CD8-positive, alpha-beta memory T cell (primary cell): Measurements from ENCODE around the gene RBBP6. TPM values are rescaled to one million over a fixed set of nuclear protein-coding genes. Genes with fewer than 3 reads are reported as not detected.
"Not testable (repeated sequence)": the region's sequence is repeated elsewhere in the genome, so short reads cannot be mapped to it uniquely, and the experiment has no call there.

Source experiments
- CTCF ChIA-PET: fragments of 350-600 bp; sonication (Branson Sonifier 250); formaldehyde crosslinking; loops from one replicate; lab custom pipeline; 2021; ENCODE audit warnings: antibody characterized with exemption; lab: Charles Lee
- POLR2A ChIA-PET: fragments of 350-600 bp; sonication (Branson Sonifier 250); formaldehyde crosslinking; loops from one replicate; lab custom pipeline; 2021; ENCODE audit warnings: antibody characterized with exemption; lab: Charles Lee
- DNase-seq, 5 donors: peaks; one replicate each; pipeline versions ENCODE4 v3.0.0 to v3.0.0-alpha.2; 2020 to 2022; ENCODE audit warnings: mixed read lengths in 1 of 5
- H3K27ac ChIP-seq: one replicate; pipeline ENCODE4 v1.7.0; 2013; ENCODE audit warnings: low read depth, mild to moderate bottlenecking, low read length, moderate library complexity
- H3K27me3 ChIP-seq: 2 replicates; pipeline ENCODE4 v1.7.0; 2013; ENCODE audit warnings: low read length, mild to moderate bottlenecking; ENCODE audit not compliant: insufficient read depth, poor library complexity, severe bottlenecking
- H3K36me3 ChIP-seq: 2 replicates; pipeline ENCODE4 v1.7.0; 2013; ENCODE audit warnings: mild to moderate bottlenecking, low read length, moderate library complexity; ENCODE audit not compliant: insufficient read depth
- H3K4me1 ChIP-seq: 2 replicates; pipeline ENCODE4 v1.7.0; 2013; ENCODE audit warnings: mild to moderate bottlenecking, low read length, moderate library complexity; ENCODE audit not compliant: insufficient read depth
- H3K4me3 ChIP-seq: 2 replicates; pipeline ENCODE4 v1.7.0; 2013; ENCODE audit warnings: mild to moderate bottlenecking, low read length
- H3K9me3 ChIP-seq: 2 replicates; pipeline ENCODE4 v1.7.0; 2013; ENCODE audit warnings: mild to moderate bottlenecking, low read length
- H3K27ac Mint-ChIP-seq, 8 donors: one replicate each; pipeline ENCODE4 v1.8.0; 2020 to 2021; ENCODE audit warnings: mixed read lengths in 8 of 8, mild to moderate bottlenecking in 6 of 8, inconsistent platforms in 3 of 8, moderate library complexity in 3 of 8
- H3K27me3 Mint-ChIP-seq, 2 donors: one replicate each; pipeline ENCODE4 v1.8.0; 2020 to 2021; ENCODE audit warnings: mixed read lengths in 2 of 2, mild to moderate bottlenecking in 1 of 2, moderate library complexity in 1 of 2
- H3K36me3 Mint-ChIP-seq, 3 donors: one replicate each; pipeline ENCODE4 v1.8.0; 2020 to 2021; ENCODE audit warnings: mixed read lengths in 3 of 3, inconsistent platforms in 1 of 3, mild to moderate bottlenecking in 1 of 3
- H3K4me1 Mint-ChIP-seq, 3 donors: one replicate each; pipeline ENCODE4 v1.8.0; 2020 to 2021; ENCODE audit warnings: mixed read lengths in 3 of 3, inconsistent platforms in 1 of 3, mild to moderate bottlenecking in 1 of 3
- H3K4me3 Mint-ChIP-seq, 7 donors: one replicate each; pipeline ENCODE4 v1.8.0; 2020 to 2021; ENCODE audit warnings: mixed read lengths in 7 of 7, mild to moderate bottlenecking in 6 of 7, moderate library complexity in 4 of 7, inconsistent platforms in 2 of 7
- H3K9me3 Mint-ChIP-seq, 5 donors: one replicate each; pipeline ENCODE4 v1.8.0; 2020 to 2022; ENCODE audit warnings: mixed read lengths in 5 of 5, mild to moderate bottlenecking in 3 of 5, moderate library complexity in 2 of 5, inconsistent platforms in 1 of 5
- polyA plus RNA-seq: library from polyadenylated mRNA; unstranded; fragments of 300-500 nt; fragmentation: Illumina TruSeq; gene quantifications from one replicate; pipeline ENCODE4 v1.2.3, GENCODE V29; 2021
- total RNA-seq, 2 experiments: library from RNA; stranded (reverse); gene quantifications; one replicate each; pipeline ENCODE4 v1.2.3, GENCODE V29; 2021

The RBBP6 gene
- total and polyA plus RNA-seq, 3 experiments from 2014 or later = 27.2 to 66.0 (median 61.9) TPM

- H3K4me1 ChIP-seq, H3K4me1 Mint-ChIP-seq, POLR2A ChIA-PET, H3K27ac Mint-ChIP-seq, H3K27ac ChIP-seq, H3K4me3 Mint-ChIP-seq, H3K9me3 ChIP-seq, H3K27me3 Mint-ChIP-seq, DNase-seq, H3K27me3 ChIP-seq, H3K4me3 ChIP-seq, CTCF ChIA-PET: not testable (repeated sequence)
- peaks cover 13% of the 10 kb centered on the region for H3K36me3 ChIP-seq
- Mint-ChIP-seq H3K9me3 (peaks cover 12 to 24% (median 17%) of the 10 kb centered on the region in 5 donors), H3K36me3 (peaks cover 17 to 24% (median 20%) of the 10 kb centered on the region in 3 donors)
These were observed 35.4 kb downstream of the RBBP6 start for GRCh38 chr16:24574515-24575485.

- H3K27me3 ChIP-seq, H3K4me3 Mint-ChIP-seq, DNase-seq, H3K4me1 Mint-ChIP-seq, H3K27ac ChIP-seq, POLR2A ChIA-PET, H3K4me1 ChIP-seq, H3K27me3 Mint-ChIP-seq, CTCF ChIA-PET, H3K9me3 ChIP-seq, H3K27ac Mint-ChIP-seq, H3K4me3 ChIP-seq, H3K36me3 ChIP-seq: not testable (repeated sequence)
- peaks cover 9 to 16% (median 13%) of the 10 kb centered on the region in 5 donors for H3K9me3 Mint-ChIP-seq
- peaks cover 8 to 14% (median 12%) of the 10 kb centered on the region in 3 donors for H3K36me3 Mint-ChIP-seq
These were observed 36.4 kb downstream of the RBBP6 start for GRCh38 chr16:24575791-24576190.

- Mint-ChIP-seq H3K27me3 (no peaks in the 10 kb centered on the region), H3K36me3 (peaks cover 0 to 2% (median 0%) of the 10 kb centered on the region in 3 donors), H3K27ac (no peak overlapping the region), H3K4me3 (no peak overlapping the region), H3K9me3 (peaks cover 4 to 10% (median 6%) of the 10 kb centered on the region in 5 donors), H3K4me1 (no peaks in the 10 kb centered on the region)
- H3K4me3 ChIP-seq = no peak overlapping the region
- no peaks in the 10 kb centered on the region for H3K27me3 ChIP-seq
- H3K36me3 ChIP-seq = no peaks in the 10 kb centered on the region
- ChIA-PET POLR2A (no interaction called here), CTCF (interaction anchor here (0.7 kb wide), 1 partner anchor 547 kb away, joined by 3 read pairs; no protein-coding TSS in a partner anchor)
- no peak for DNase-seq
- no peaks in the 10 kb centered on the region for H3K9me3 ChIP-seq
- H3K27ac ChIP-seq = no peak overlapping the region
- no peaks in the 10 kb centered on the region for H3K4me1 ChIP-seq
These were observed 37.8 kb downstream of the RBBP6 start for GRCh38 chr16:24577167-24577566.

GRCh38 chr16:24580665-24581064 lies 41.3 kb downstream of the RBBP6 start:
- no peaks in the 10 kb centered on the region for H3K9me3 ChIP-seq
- H3K4me3 Mint-ChIP-seq = no peak overlapping the region
- H3K27me3 Mint-ChIP-seq = peaks cover 3 to 4% of the 10 kb centered on the region in 2 donors
- no peak for DNase-seq
- H3K9me3 Mint-ChIP-seq = peaks cover 0 to 5% (median 0%) of the 10 kb centered on the region in 5 donors
- H3K36me3 ChIP-seq = no peaks in the 10 kb centered on the region
- no peaks in the 10 kb centered on the region for H3K4me1 ChIP-seq
- H3K4me1 Mint-ChIP-seq = no peaks in the 10 kb centered on the region
- H3K27me3 ChIP-seq = no peaks in the 10 kb centered on the region
- POLR2A ChIA-PET = no interaction called here
- H3K4me3 ChIP-seq = no peak overlapping the region
- H3K36me3 Mint-ChIP-seq = no peaks in the 10 kb centered on the region
- H3K27ac Mint-ChIP-seq = no peak overlapping the region
- no peak overlapping the region for H3K27ac ChIP-seq
- CTCF ChIA-PET = no interaction called here

GRCh38 chr16:24583494-24583893 lies 44.1 kb downstream of the RBBP6 start:
- Histone ChIP-seq H3K9me3 (no peaks in the 10 kb centered on the region), H3K4me3 (no peak overlapping the region), H3K27ac (no peak overlapping the region), H3K4me1 (no peaks in the 10 kb centered on the region), H3K27me3 (no peaks in the 10 kb centered on the region), H3K36me3 (no peaks in the 10 kb centered on the region)
- Mint-ChIP-seq H3K9me3 (no peaks in the 10 kb centered on the region), H3K4me1 (no peaks in the 10 kb centered on the region), H3K27me3 (peaks cover 6 to 11% of the 10 kb centered on the region in 2 donors), H3K36me3 (no peaks in the 10 kb centered on the region), H3K27ac (no peak overlapping the region), H3K4me3 (no peak overlapping the region)
- CTCF ChIA-PET = no interaction called here
- DNase-seq = no peak
- POLR2A ChIA-PET = no interaction called here

- no peaks in the 10 kb centered on the region for H3K9me3 ChIP-seq
- no peak for DNase-seq
- no peak overlapping the region for H3K27ac ChIP-seq
- H3K36me3 Mint-ChIP-seq = no peaks in the 10 kb centered on the region
- H3K4me1 ChIP-seq = no peaks in the 10 kb centered on the region
- H3K36me3 ChIP-seq = no peaks in the 10 kb centered on the region
- peaks cover 0 to 3% (median 0%) of the 10 kb centered on the region in 5 donors for H3K9me3 Mint-ChIP-seq
- H3K4me3 ChIP-seq = no peak overlapping the region
- no peaks in the 10 kb centered on the region for H3K27me3 ChIP-seq
- CTCF ChIA-PET = no interaction called here
- POLR2A ChIA-PET = no interaction called here
- peaks cover 6 to 20% of the 10 kb centered on the region in 2 donors for H3K27me3 Mint-ChIP-seq
- no peak overlapping the region for H3K4me3 Mint-ChIP-seq
- H3K27ac Mint-ChIP-seq = no peak overlapping the region
- H3K4me1 Mint-ChIP-seq = no peaks in the 10 kb centered on the region
These were observed 50.6 kb downstream of the RBBP6 start for GRCh38 chr16:24589997-24590396.

- no peak overlapping the region for H3K4me3 ChIP-seq
- Mint-ChIP-seq H3K27me3 (peaks cover 6 to 33% of the 10 kb centered on the region in 2 donors), H3K27ac (no peak overlapping the region), H3K9me3 (no peaks in the 10 kb centered on the region), H3K4me3 (no peak overlapping the region), H3K36me3 (peaks cover 0 to 3% (median 0%) of the 10 kb centered on the region in 3 donors), H3K4me1 (no peaks in the 10 kb centered on the region)
- H3K4me1 ChIP-seq = no peaks in the 10 kb centered on the region
- H3K9me3 ChIP-seq = no peaks in the 10 kb centered on the region
- no peak overlapping the region for H3K27ac ChIP-seq
- no peak for DNase-seq
- ChIA-PET CTCF (interaction anchor here (0.7 kb wide), 1 partner anchor 12 kb away, joined by 3 read pairs; no protein-coding TSS in a partner anchor), POLR2A (no interaction called here)
- no peaks in the 10 kb centered on the region for H3K27me3 ChIP-seq
- no peaks in the 10 kb centered on the region for H3K36me3 ChIP-seq
These were observed 59.5 kb downstream of the RBBP6 start for GRCh38 chr16:24598777-24599437.

- ChIA-PET POLR2A (no interaction called here), CTCF (no interaction called here)
- Histone ChIP-seq H3K4me3 (no peak overlapping the region), H3K36me3 (no peaks in the 10 kb centered on the region), H3K27me3 (peaks cover 8% of the 10 kb centered on the region), H3K4me1 (no peaks in the 10 kb centered on the region), H3K9me3 (no peaks in the 10 kb centered on the region), H3K27ac (no peak overlapping the region)
- Mint-ChIP-seq H3K9me3 (no peaks in the 10 kb centered on the region), H3K36me3 (no peaks in the 10 kb centered on the region), H3K27me3 (peaks cover 45 to 60% of the 10 kb centered on the region in 2 donors), H3K27ac (no peak overlapping the region), H3K4me1 (peaks cover 0 to 14% (median 0%) of the 10 kb centered on the region in 3 donors), H3K4me3 (peak overlapping the region in 1 of 7 donors; percentile 3)
- no peak for DNase-seq
These were observed 70.0 kb downstream of the RBBP6 start for GRCh38 chr16:24609417-24609739.
